BJ (cell line): Measurements from ENCODE around the gene EFCAB9. TPM values are rescaled to one million over a fixed set of nuclear protein-coding genes. Genes with fewer than 3 reads are reported as not detected.
"Not testable (repeated sequence)": the region's sequence is repeated elsewhere in the genome, so short reads cannot be mapped to it uniquely, and the experiment has no call there.

ENCODE experiments used
- CTCF ChIA-PET: fragments of 350-600 bp; formaldehyde crosslinking; extraction: SDS; loops from one replicate; lab custom pipeline; 2021; ENCODE audit warnings: antibody characterized with exemption, inconsistent platforms; lab: Yijun Ruan, JAX
- POLR2A ChIA-PET: fragments of 300-600 bp; sonication (Branson Sonifier 250); formaldehyde crosslinking; extraction: SDS; loops from one replicate; lab custom pipeline; 2021; ENCODE audit warnings: antibody characterized with exemption; lab: Charles Lee
- DNase-seq: peaks from one replicate; pipeline ENCODE4 v3.0.0-alpha.2; 2011; ENCODE audit warnings: low read depth
- H3K27me3 ChIP-seq: 2 replicates; pipeline ENCODE4 v1.6.0; 2011; ENCODE audit warnings: low read length; ENCODE audit not compliant: control insufficient read depth, insufficient read depth
- H3K36me3 ChIP-seq: 2 replicates; pipeline ENCODE4 v1.5.1; 2011; ENCODE audit warnings: low read length; ENCODE audit not compliant: control insufficient read depth, insufficient read depth
- H3K4me3 ChIP-seq: 2 replicates; pipeline ENCODE4 v1.5.1; 2011; ENCODE audit warnings: low read depth, mild to moderate bottlenecking, control low read depth, low read length
- polyA plus RNA-seq: library from polyadenylated mRNA; depleted of rRNA; stranded (reverse); fragments of >200 nt; gene quantifications from 2 replicates; pipeline ENCODE4 v1.2.3, GENCODE V29; 2011
- TF ChIP-seq, protein P1 (sequence below): IDR thresholded peaks from 2 replicates; pipeline ENCODE4 v1.5.1; 2011; ENCODE audit warnings: low read depth, mild to moderate bottlenecking, control low read depth, inconsistent platforms, low read length, moderate library complexity; ENCODE audit not compliant: insufficient read depth

The EFCAB9 gene
- polyA plus RNA-seq, 1 experiment = not detected

DNA sequence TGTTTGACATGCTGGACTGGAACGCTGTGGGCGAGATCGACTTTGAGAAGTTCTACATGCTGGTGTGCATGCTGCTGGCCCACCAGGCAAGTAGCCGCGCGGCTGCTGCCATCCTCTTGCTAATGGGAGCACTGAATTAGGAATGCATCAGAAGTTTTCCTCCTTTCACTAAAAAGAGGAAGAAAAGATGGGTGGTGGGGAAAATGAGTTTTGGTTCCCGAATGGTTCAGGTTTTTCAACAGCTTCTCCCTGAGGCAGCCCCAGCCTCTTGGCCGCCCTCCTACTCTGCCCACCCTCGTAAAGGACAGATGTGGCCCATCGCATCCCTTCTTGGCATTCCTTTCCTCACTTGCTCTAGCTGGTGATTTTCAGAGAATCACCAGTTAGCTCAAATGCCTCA is 5.5 kb downstream of the EFCAB9 start:
- DNase-seq = no peak
- CTCF ChIA-PET = interaction anchor here (0.6 to 4.1 kb wide), 2 partner anchors 10 to 858 kb away, joined by 3 to 20 read pairs; partner anchors contain the start of gene STK10
- TF ChIP-seq, protein P1, sequence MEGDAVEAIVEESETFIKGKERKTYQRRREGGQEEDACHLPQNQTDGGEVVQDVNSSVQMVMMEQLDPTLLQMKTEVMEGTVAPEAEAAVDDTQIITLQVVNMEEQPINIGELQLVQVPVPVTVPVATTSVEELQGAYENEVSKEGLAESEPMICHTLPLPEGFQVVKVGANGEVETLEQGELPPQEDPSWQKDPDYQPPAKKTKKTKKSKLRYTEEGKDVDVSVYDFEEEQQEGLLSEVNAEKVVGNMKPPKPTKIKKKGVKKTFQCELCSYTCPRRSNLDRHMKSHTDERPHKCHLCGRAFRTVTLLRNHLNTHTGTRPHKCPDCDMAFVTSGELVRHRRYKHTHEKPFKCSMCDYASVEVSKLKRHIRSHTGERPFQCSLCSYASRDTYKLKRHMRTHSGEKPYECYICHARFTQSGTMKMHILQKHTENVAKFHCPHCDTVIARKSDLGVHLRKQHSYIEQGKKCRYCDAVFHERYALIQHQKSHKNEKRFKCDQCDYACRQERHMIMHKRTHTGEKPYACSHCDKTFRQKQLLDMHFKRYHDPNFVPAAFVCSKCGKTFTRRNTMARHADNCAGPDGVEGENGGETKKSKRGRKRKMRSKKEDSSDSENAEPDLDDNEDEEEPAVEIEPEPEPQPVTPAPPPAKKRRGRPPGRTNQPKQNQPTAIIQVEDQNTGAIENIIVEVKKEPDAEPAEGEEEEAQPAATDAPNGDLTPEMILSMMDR = no peak
- no peaks in the 10 kb centered on the region for H3K36me3 ChIP-seq
- H3K27me3 ChIP-seq = no peaks in the 10 kb centered on the region
- H3K4me3 ChIP-seq = no peak overlapping the region
- POLR2A ChIA-PET = no interaction called here

DNA sequence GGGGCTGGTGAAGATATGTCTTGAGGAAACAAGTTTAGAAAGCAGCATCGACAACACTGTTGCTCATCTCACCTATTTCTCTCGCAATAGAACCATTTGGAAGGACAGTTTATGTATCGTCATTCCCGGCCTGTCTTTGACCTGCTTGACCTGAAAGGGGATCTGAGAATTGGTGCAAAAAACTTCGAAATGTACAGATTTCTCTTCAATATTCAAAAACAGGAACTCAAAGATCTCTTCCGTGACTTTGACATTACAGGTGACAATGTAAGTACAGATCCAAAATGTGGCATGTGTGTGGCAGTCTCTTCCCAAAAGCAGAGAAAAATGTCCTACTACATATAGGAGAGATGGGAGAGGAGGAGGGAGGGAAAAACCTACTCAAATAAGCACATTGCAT is 6.5 kb downstream of the EFCAB9 start:
- ChIA-PET POLR2A (no interaction called here), CTCF (interaction anchor here (4.1 kb wide), 1 partner anchor 11 kb away, joined by 20 read pairs; the partner anchor contains the start of gene STK10)
- Histone ChIP-seq H3K27me3 (no peaks in the 10 kb centered on the region), H3K4me3 (no peak overlapping the region), H3K36me3 (no peaks in the 10 kb centered on the region)
- TF ChIP-seq, protein P1 = no peak
- no peak for DNase-seq

DNA sequence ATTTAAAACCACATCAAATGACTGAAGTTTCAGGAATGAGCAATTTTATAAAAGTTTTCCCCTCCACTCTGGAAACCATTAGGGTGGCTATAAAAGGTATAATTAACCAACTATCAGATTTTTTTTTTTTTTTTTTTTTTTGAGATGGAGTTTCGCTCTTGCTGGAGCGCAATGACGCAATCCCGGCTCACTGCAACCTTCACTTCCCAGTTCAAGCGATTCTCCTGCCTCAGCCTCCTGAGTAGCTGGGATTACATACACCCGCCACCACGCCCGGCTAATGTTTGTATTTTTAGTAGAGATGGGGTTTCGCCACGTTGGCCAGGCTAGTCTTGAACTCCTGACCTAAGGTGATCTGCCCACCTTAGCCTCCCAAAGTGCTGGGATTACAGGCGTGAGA is 12.0 kb downstream of the EFCAB9 start:
- H3K27me3 ChIP-seq, CTCF ChIA-PET, POLR2A ChIA-PET, DNase-seq, H3K4me3 ChIP-seq, H3K36me3 ChIP-seq: not testable (repeated sequence)

DNA sequence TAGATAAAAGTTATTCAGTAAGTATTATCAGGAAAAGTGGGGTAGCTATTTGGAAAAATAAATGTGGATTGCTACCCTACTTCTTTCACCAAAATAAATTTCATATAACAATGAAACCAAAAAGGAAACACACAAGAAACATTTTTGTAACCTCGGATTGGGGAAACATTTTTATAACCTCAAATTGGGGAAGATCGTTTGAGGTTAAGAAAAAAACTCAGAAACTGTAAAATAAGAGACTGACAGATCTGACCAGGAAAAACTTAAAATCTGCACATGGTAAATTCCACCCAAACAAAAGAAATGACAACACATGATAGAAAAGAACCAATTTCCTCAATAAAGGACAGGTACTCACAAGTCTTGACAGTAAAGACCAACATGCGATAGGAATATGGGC is 13.5 kb downstream of the EFCAB9 start:
- DNase-seq = no peak
- ChIA-PET POLR2A (no interaction called here), CTCF (no interaction called here)
- peaks cover 5% of the 10 kb centered on the region for H3K36me3 ChIP-seq
- TF ChIP-seq, protein P1 = no peak
- H3K27me3 ChIP-seq = no peaks in the 10 kb centered on the region
- H3K4me3 ChIP-seq = no peak overlapping the region

DNA sequence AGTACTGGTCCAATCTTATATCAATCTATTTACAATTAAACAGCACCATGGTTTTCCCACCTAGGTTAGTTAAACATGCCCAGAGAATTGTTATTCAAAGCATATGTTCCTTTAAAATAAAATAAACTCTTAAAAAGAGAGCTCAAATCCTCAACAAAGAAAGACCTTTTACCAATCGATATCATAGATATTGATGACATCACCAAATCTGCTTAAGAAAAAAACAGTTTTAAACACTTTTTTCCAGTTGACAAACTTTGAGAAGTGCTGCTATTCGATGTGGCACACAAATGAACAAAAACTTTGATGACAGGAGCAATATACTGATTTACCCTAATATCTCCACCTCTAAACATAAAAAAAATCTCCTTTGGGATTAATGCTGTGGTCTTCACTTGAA is 15.7 kb downstream of the EFCAB9 start:
- CTCF ChIA-PET = interaction anchor here (1.0 kb wide), 1 partner anchor 102 kb away, joined by 3 read pairs; no protein-coding TSS in a partner anchor
- POLR2A ChIA-PET = no interaction called here
- TF ChIP-seq, protein P1 = no peak

DNA sequence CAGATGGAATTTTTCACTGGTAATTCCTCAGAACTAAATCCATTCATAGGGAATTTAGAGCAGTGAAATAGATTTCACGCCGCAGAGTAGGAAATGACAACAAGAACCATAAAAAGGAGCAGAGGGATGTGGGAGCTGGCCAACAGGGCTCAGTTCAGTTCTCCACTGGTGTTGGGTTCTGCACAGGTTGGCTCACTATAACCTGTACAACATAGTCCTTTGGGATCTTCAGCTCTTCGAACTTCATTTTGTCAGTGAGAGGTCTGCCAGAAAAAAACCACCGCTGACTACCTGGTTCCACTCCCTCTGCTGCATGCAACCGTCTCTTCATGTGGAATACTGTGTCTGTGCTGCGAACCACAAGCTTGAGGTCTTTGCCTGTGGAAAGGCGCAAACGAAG is 17.7 kb downstream of the EFCAB9 start:
- ChIA-PET CTCF (interaction anchor here (0.5 kb wide), 1 partner anchor 80 kb away, joined by 3 read pairs; no protein-coding TSS in a partner anchor), POLR2A (no interaction called here)
- DNase-seq = no peak
- H3K27me3 ChIP-seq = no peaks in the 10 kb centered on the region
- H3K4me3 ChIP-seq = no peak overlapping the region
- H3K36me3 ChIP-seq = peaks cover 6% of the 10 kb centered on the region
- TF ChIP-seq, protein P1 = no peak

More for the DNA sequence above, 15.7 kb downstream of the EFCAB9 start:
- no peak for DNase-seq
- Histone ChIP-seq H3K27me3 (no peaks in the 10 kb centered on the region), H3K36me3 (peaks cover 6% of the 10 kb centered on the region), H3K4me3 (no peak overlapping the region)
